Measurements from ENCODE around the gene OR7C1. TPM values are rescaled to one million over a fixed set of nuclear protein-coding genes. Genes with fewer than 3 reads are reported as not detected.

OR7C1 gene
- not detected in 2 replicates for total RNA-seq (2013; cell fraction: nucleolus; rRNA removed)
- total RNA-seq (2014; rRNA removed) (not detected in 2 replicates), total RNA-seq (2014; rRNA removed; fragmentation: Illumina TruSeq; extraction: Trizol) (not detected in 2 replicates), total RNA-seq (2021) (not detected in 2 replicates), polyA plus RNA-seq (2011; rRNA removed) (not detected in 2 replicates), polyA plus RNA-seq (2014; fragmentation: Illumina TruSeq; extraction: Trizol) (not detected in 2 replicates), polyA plus RNA-seq (2014; fragmentation: Nextera tagmentation; extraction: Ambion mirVana) (under 1 TPM; 0.04 to 0.06 TPM), polyA plus RNA-seq (2014; rRNA removed) (not detected in 2 replicates), polyA plus RNA-seq (2016; fragmentation: Nextera tagmentation; extraction: Ambion mirVana) (not detected), polyA minus RNA-seq (2011; rRNA and poly(A)+ RNA removed) (not detected in 2 replicates), Bru-seq, nascent RNA (not detected), BruChase-seq, experiment 1, labeled RNA remaining after a 6-hour chase (not detected), BruChase-seq, experiment 2, labeled RNA remaining after a 2-hour chase (not detected)
- polyA plus RNA-seq (2011; ENCODE audit: low read depth), result 0.01 TPM
- not detected in 2 replicates for polyA plus RNA-seq (2011; cell fraction: cytosol; rRNA removed)
- not detected in 2 replicates for polyA plus RNA-seq (2011; cell fraction: nucleus; rRNA removed)
- polyA plus RNA-seq (2012), result 0.04 and 0.07 TPM in 2 replicates
- not detected in 2 replicates for polyA minus RNA-seq (2011; cell fraction: cytosol; rRNA and poly(A)+ RNA removed)
- polyA minus RNA-seq (2011; cell fraction: nucleus; rRNA and poly(A)+ RNA removed), result not detected in 2 replicates
- long read RNA-seq, experiment 1, result 0 reads
- long read RNA-seq, experiment 2, result 0 reads

GRCh38 chr19:14835011-14835410, at the start of gene OR7C1, which contains the start of gene OR7A5:
OR7C1 (minus strand) TSS chr19:14835185; CDS start chr19:14800136, 35,049 bp downstream.
OR7A5 (minus strand) TSS chr19:14835185; CDS start chr19:14828241, 6,944 bp downstream.
- ChIA-PET SMC1A (ENCODE audit: uncharacterized antibody, unreplicated experiment) (no interaction called here), CTCF (no interaction called here), RAD21 (ENCODE audit: unreplicated experiment) (no interaction called here), POLR2A (interaction anchor here (0.6 kb wide), 1 partner anchor 58 kb away, joined by 4 read pairs; no protein-coding TSS in a partner anchor)
- no peak within 1 kb of the TSS for H3K4me3 ChIP-seq
- no peaks in the 10 kb centered on the region for H3K79me2 ChIP-seq (ENCODE audit: control insufficient read depth, insufficient read depth, low read length)
- H4K20me1 ChIP-seq (ENCODE audit: control insufficient read depth, insufficient read depth), result no peaks in the 10 kb centered on the region
- H3K27me3 ChIP-seq (replicated peaks in 1 of 2; ENCODE audit: control insufficient read depth in 2 of 2, insufficient read depth in 2 of 2, low read length in 1 of 2), result no peaks in the 10 kb centered on the region; a peak in 1 of 4 replicates
- intact Hi-C loops (cut with micrococcal nuclease; ENCODE audit: unreplicated experiment) (no loop called here), in situ Hi-C loops (cut with MboI) (no loop called here)
- BruUV-seq (replicated peaks), result no TSS peak
- H3K36me3 ChIP-seq (ENCODE audit: control insufficient read depth in 2 of 2, insufficient read depth in 2 of 2, low read length in 1 of 2), result no peaks in the 10 kb centered on the region
- no peak within 1 kb of the TSS for H3K4me2 ChIP-seq (ENCODE audit: control insufficient read depth, insufficient read depth)
- no peak within 1 kb of the TSS for H3K27ac ChIP-seq (ENCODE audit: control insufficient read depth, insufficient read depth)
- no peak within 1 kb of the TSS for H3K9ac ChIP-seq (ENCODE audit: control insufficient read depth, insufficient read depth, low read length)
- H3K9me3 ChIP-seq (replicated peaks; ENCODE audit: control insufficient read depth, insufficient read depth, low read length), result no peaks in the 10 kb centered on the region
- no peaks in the 10 kb centered on the region for H3K4me1 ChIP-seq (ENCODE audit: control insufficient read depth, insufficient read depth, low read length)
- FAIRE-seq (no peak), ATAC-seq (no peak), DNase-seq (ENCODE audit: low read depth, low spot score) (no peak)
- 42% methylated on average over 1 of the region's 1 CpG for WGBS (ENCODE audit: insufficient coverage, insufficient replicate concordance, low lambda C conversion rate, missing lambda C conversion rate)
- H2AFZ ChIP-seq (ENCODE audit: control insufficient read depth, low read depth, low read length), result no peak within 1 kb of the TSS
- TF ChIP-seq ZBTB4 (CRISPR knock-in tag; IDR thresholded peaks at IDR 0.05) (no peak), RELA (IDR thresholded peaks at IDR 0.05; ENCODE audit: borderline replicate concordance, partially characterized antibody) (no peak), CBX5 (IDR thresholded peaks at IDR 0.05; ENCODE audit: low read depth) (no peak), TARDBP (IDR thresholded peaks at IDR 0.05; ENCODE audit: borderline replicate concordance) (no peak), SP1 (IDR thresholded peaks at IDR 0.05; ENCODE audit: low read depth, low read length) (no peak), POLR2AphosphoS2 (IDR thresholded peaks at IDR 0.05; ENCODE audit: low read depth, low read length) (no peak), ELK1 (IDR thresholded peaks at IDR 0.05; ENCODE audit: low read depth, low read length) (no peak), NFYA (IDR thresholded peaks at IDR 0.05; ENCODE audit: borderline replicate concordance, low read depth, low read length) (no peak), SIN3A (IDR thresholded peaks at IDR 0.05; ENCODE audit: low read depth, low read length) (no peak), TCF12 (IDR thresholded peaks at IDR 0.05; ENCODE audit: low read depth, low read length) (no peak), POU2F2 (IDR thresholded peaks at IDR 0.05; ENCODE audit: borderline replicate concordance, low read depth, low read length) (no peak), PBX3 (IDR thresholded peaks at IDR 0.05; ENCODE audit: insufficient replicate concordance, low read depth, low read length) (no peak), RUNX3 (IDR thresholded peaks at IDR 0.05; ENCODE audit: low read length) (no peak), SMARCA5 (IDR thresholded peaks at IDR 0.05) (no peak), TAF1 (IDR thresholded peaks at IDR 0.05; ENCODE audit: borderline replicate concordance, low read depth, low read length) (no peak), NFXL1 (IDR thresholded peaks at IDR 0.05; ENCODE audit: borderline replicate concordance) (no peak)

Data from GM12878 (cell line).